C4-2B (cell line): Measurements from ENCODE around the gene RSPO3.
"Not testable (repeated sequence)": the region's sequence is repeated elsewhere in the genome, so short reads cannot be mapped to it uniquely, and the experiment has no call there.

ENCODE experiments used
- H3K27ac ChIP-seq: fragments of 450-650 bp; 2 replicates; pipeline ENCODE4 v1.5.1; 2017
- CTCF ChIP-seq: fragments of 450-650 bp; conservative IDR thresholded peaks from 2 replicates; pipeline ENCODE4 v1.5.1; 2017; ENCODE audit warnings: mild to moderate bottlenecking
- ZFX ChIP-seq: fragments of 450-650 bp; IDR thresholded peaks from 2 replicates; pipeline ENCODE4 v1.6.1; 2017

Gene RSPO3

GRCh38 chr6:127096167-127096566 lies 22.3 kb upstream of the RSPO3 start:
- TF ChIP-seq CTCF = no peak
- no peak for TF ChIP-seq ZFX
- no peak overlapping the region for H3K27ac ChIP-seq

- H3K27ac ChIP-seq = not testable (repeated sequence)
Measured at GRCh38 chr6:127097442-127097841, 21.0 kb upstream of the RSPO3 start.

DNA sequence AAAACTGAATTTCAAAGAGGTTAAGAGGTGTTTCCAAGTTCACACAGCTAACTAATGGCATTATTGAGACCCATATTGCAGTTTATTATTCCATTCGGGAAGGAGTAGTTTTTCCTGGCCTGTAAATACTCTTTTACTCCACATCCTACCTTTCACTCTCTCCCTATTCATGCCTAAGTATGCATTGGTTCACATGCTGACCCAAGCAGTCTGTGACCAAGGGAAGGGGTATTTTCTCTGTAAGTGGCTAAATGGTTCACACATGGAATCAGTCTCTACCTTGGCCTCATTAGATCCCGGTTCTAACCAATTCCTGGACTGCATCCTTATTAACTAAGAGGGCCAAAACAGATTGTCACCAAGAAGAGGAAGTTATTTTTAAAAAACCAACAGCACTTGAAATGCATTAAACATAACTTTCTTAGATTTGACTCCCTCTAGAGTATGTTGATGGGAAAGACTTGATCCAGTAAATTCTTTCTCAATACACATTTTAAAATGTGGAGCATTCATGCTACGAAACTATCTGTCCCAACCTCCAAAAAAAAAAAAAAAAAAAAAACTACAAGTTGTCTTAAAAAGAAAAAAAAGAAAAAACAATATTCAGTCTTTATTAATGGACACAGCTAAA lies 17.8 kb upstream of the RSPO3 start:
- H3K27ac ChIP-seq = no peak overlapping the region
- TF ChIP-seq ZFX (no peak), CTCF (peak; percentile 36)

- no peak for TF ChIP-seq ZFX
- TF ChIP-seq CTCF = no peak
Measured at GRCh38 chr6:127102299-127102698, 16.2 kb upstream of the RSPO3 start.

DNA sequence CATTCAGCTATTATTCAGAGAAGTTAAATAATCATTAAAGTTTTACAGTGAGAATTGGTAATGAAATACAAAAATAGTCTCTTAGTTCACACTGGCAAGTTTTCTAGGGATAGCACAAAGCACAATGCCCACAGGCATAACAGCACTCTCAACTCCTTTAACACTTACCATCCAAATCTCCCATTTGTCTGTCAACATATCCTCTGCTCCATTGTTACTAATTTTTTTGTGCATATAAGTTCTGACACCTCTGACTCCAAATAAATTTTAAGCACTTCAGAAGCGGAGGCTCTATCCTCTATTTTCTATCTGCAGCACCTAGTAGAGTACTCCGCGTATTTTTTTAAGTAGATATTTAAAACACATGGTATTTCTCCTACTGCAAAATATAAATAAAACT lies 15.6 kb upstream of the RSPO3 start:
- TF ChIP-seq CTCF (no peak), ZFX (no peak)
- no peak overlapping the region for H3K27ac ChIP-seq

More at GRCh38 chr6:127102299-127102698, 16.2 kb upstream of the RSPO3 start:
- no peak overlapping the region for H3K27ac ChIP-seq

DNA sequence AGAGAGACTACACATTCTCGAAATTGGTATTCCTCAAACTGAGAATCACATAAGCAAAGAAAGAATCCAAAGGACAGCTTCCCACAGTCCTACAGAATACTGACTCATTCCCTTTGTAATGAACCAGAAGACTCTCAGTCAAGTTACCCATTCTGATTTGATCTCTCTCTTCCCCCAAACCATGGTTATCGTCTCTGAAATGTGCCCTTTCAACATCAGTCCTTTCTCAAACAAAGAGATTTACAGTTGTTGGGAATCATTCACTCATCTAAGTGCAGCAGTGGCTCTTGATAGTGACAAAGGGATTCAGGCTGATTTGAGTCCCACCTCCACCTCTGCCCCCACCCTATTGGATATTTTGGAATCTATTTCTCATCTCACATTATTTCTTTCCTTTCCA lies 15.0 kb upstream of the RSPO3 start:
- no peak overlapping the region for H3K27ac ChIP-seq
- TF ChIP-seq ZFX (no peak), CTCF (no peak)

GRCh38 chr6:127107916-127108315 lies 10.6 kb upstream of the RSPO3 start:
- H3K27ac ChIP-seq = no peak overlapping the region
- TF ChIP-seq CTCF (no peak), ZFX (no peak)

DNA sequence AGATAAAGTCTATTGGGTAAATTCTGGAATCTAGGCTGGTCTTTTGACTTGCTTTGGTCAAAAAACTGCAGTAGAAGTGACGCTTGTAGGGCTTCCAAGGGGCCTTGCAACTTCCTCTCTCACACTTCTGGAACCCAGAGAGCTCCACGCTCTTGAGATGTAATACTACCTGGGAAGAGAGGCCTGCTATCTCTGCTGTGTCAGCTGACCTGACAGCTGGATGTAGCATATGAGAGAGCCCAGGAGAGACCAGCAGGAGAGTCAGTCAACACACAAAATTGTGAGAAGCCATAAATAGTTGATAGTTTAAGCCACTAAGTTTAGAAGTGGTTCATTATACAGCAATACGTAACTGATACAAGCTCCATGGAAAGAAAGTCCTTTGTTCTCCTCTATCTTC lies 7.8 kb upstream of the RSPO3 start:
- no peak overlapping the region for H3K27ac ChIP-seq
- no peak for TF ChIP-seq ZFX
- TF ChIP-seq CTCF = no peak
